Choroid plexus epithelial cell (primary cell): ENCODE results near the gene BBS9.

ENCODE experiments used
- DNase-seq: peaks from one replicate; pipeline ENCODE4 v3.0.0-alpha.2; 2010; ENCODE audit warnings: low read depth
- H3K4me3 ChIP-seq: 2 replicates; pipeline ENCODE4 v1.5.1; 2011; ENCODE audit warnings: low read depth, mild to moderate bottlenecking, control low read depth, low read length, moderate library complexity
- CTCF ChIP-seq: conservative IDR thresholded peaks from 2 replicates; pipeline ENCODE4 v1.5.1; 2011; ENCODE audit warnings: low read depth, mild to moderate bottlenecking, control low read depth, inconsistent platforms, low read length, moderate library complexity

The BBS9 gene

GRCh38 chr7:33145156-33145555, 15.8 kb downstream of the BBS9 start:
- H3K4me3 ChIP-seq, result no peak overlapping the region
- no peak for DNase-seq
- no peak for TF ChIP-seq CTCF

- no peak for DNase-seq
- H3K4me3 ChIP-seq, result no peak overlapping the region
- TF ChIP-seq CTCF, result no peak
Observed at GRCh38 chr7:33152087-33152486, 22.7 kb downstream of the BBS9 start.

- no peak for TF ChIP-seq CTCF
- no peak overlapping the region for H3K4me3 ChIP-seq
- peak; percentile 68 for DNase-seq
Observed at GRCh38 chr7:33155811-33156210, 26.4 kb downstream of the BBS9 start.

- no peak for DNase-seq
- TF ChIP-seq CTCF, result no peak
- no peak overlapping the region for H3K4me3 ChIP-seq
Observed at GRCh38 chr7:33156441-33156840, 27.1 kb downstream of the BBS9 start.

- no peak for TF ChIP-seq CTCF
- peak; percentile 76 for DNase-seq
Observed at GRCh38 chr7:33157311-33157710, 27.9 kb downstream of the BBS9 start.

GRCh38 chr7:33157781-33158180, 28.4 kb downstream of the BBS9 start:
- DNase-seq, result peak; percentile 51
- TF ChIP-seq CTCF, result no peak
- H3K4me3 ChIP-seq, result no peak overlapping the region

More at GRCh38 chr7:33157311-33157710, 27.9 kb downstream of the BBS9 start:
- no peak overlapping the region for H3K4me3 ChIP-seq

GRCh38 chr7:33177876-33178275, 48.5 kb downstream of the BBS9 start:
- no peak for TF ChIP-seq CTCF

More at GRCh38 chr7:33177876-33178275, 48.5 kb downstream of the BBS9 start:
- no peak overlapping the region for H3K4me3 ChIP-seq
- DNase-seq, result no peak
